GM12865 (cell line): ENCODE data around the gene SAMD4B.

Experiments
- DNase-seq: peaks from one replicate; pipeline ENCODE4 v3.0.0; 2010; ENCODE audit warnings: low read depth
- H3K4me3 ChIP-seq: 2 replicates; pipeline ENCODE4 v1.5.1; 2011; ENCODE audit warnings: mild to moderate bottlenecking, low read depth, low read length, control low read depth
- TF ChIP-seq, protein P1 (sequence below): IDR thresholded peaks from 2 replicates; pipeline ENCODE4 v1.5.1; 2011; ENCODE audit warnings: low read length, control low read depth, low read depth, inconsistent platforms; ENCODE audit not compliant: insufficient read depth; ENCODE audit errors: missing control alignments

The SAMD4B gene

DNA sequence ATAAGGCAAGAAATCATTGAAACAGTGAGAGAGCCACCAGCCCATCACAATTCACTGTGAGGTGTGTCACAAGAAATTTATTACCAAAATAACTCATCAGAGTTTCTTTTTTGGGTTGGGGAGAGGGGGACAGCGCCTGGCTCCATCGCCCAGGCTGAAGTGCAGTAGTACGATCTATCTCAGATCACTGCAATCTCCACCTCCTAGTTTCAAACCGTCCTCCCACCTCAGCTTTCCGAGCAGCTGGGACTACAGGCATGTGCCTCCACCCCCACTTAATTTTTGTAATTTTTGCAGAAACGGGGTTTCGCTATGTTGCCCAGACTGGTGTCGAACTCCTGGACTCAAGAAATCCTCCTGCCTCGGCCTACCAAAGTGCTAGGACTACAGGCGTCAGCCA, 42.4 kb upstream of the SAMD4B start:
- TF ChIP-seq, protein P1, sequence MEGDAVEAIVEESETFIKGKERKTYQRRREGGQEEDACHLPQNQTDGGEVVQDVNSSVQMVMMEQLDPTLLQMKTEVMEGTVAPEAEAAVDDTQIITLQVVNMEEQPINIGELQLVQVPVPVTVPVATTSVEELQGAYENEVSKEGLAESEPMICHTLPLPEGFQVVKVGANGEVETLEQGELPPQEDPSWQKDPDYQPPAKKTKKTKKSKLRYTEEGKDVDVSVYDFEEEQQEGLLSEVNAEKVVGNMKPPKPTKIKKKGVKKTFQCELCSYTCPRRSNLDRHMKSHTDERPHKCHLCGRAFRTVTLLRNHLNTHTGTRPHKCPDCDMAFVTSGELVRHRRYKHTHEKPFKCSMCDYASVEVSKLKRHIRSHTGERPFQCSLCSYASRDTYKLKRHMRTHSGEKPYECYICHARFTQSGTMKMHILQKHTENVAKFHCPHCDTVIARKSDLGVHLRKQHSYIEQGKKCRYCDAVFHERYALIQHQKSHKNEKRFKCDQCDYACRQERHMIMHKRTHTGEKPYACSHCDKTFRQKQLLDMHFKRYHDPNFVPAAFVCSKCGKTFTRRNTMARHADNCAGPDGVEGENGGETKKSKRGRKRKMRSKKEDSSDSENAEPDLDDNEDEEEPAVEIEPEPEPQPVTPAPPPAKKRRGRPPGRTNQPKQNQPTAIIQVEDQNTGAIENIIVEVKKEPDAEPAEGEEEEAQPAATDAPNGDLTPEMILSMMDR = no peak
- no peak for DNase-seq
- H3K4me3 ChIP-seq = no peak overlapping the region

DNA sequence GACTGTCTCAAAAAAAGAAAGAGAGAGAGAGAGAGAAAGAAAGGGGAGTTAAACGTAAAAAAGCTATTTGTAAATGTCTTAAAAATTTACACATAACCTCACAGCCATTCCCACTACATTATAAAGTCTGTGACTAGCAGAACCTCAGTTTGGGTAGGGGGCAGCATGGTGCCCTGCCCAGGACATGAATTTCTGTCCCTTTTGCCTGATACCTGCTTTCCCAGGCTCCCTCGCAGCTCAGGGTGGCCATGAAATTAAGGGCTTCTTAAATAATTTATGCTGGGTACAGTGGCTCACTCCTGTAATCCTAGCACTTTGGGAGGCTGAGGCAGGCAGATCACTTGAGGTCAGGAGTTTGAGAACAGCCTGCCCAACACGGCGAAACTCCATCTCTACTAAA, 41.2 kb upstream of the SAMD4B start:
- DNase-seq = no peak
- H3K4me3 ChIP-seq = no peak overlapping the region
- TF ChIP-seq, protein P1 = no peak

DNA sequence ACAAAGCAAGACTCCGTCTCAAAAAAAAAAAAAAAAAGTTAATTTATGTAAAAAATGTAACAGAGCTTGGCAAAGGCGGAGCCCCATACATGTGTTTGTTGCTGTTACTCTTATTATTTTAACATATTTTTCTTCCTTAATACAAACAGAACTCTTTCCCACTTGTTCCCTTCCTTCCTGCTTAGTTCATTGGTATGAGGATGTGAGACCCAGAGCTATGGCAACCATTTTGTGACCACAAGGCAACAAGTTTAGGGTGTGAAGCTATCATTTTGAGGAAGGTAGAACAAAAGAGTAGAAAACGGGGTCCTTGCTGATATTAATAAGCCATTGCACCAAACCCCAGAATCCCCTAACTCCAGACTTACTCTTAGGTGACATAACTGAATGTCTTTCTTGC, 40.7 kb upstream of the SAMD4B start:
- no peak for DNase-seq
- TF ChIP-seq, protein P1 = no peak

DNA sequence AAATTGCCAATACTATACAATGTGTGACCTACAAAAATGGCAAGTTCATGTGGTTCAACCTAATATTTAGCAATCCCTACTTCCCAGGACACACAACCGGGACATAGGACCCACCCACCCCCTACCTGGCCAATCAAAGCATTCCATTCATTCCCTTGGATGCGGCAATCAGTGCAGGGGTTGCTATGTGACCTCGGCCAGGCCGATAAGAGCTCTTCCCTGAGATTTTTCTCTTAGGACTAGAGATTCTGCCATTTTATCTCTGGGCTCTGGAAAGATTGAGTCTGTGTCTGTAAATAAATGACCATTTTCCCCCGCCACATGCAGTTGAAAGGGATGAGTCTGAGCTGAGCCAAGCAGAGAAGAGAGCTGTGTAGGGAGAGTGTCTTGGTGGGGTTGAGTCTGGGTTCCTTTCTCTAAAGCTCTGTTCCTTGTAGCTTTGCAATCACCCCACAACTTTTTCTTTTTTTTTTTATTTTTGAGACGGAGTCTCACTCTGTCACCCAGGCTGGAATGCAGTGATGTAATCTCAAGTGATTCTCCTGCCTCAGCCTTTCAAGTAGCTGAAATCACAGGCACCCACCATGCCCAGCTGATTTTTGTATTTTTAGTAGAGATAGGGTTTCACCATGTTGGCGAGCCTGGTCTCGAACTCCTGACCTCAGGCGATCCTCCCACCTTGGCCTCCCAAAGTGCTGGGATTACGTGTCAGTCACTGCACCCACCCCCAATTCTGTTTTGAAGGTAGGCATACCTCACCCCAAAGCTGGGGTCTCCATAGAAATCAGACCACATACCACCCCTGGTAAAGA, 38.6 kb upstream of the SAMD4B start:
- TF ChIP-seq, protein P1 = no peak
- DNase-seq = no peak
- H3K4me3 ChIP-seq = no peak overlapping the region

More for the DNA sequence above, 40.7 kb upstream of the SAMD4B start:
- H3K4me3 ChIP-seq = no peak overlapping the region

DNA sequence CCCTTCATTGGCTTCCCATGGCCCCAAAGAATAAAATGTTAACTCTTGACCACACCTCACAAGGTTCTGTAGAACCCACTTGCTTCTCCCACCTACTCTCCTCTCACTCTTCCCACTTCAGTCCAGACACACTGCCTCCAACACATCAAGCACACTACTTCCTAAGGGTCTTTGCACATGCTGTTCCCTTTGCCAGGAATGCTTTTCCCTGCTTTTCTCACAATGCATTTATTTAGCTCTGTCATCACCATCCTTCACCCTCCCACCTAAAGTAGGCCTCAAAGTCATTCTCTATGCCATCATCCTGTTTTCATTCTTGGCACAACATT, 38.1 kb upstream of the SAMD4B start:
- TF ChIP-seq, protein P1 = no peak
- DNase-seq = no peak
- no peak overlapping the region for H3K4me3 ChIP-seq

DNA sequence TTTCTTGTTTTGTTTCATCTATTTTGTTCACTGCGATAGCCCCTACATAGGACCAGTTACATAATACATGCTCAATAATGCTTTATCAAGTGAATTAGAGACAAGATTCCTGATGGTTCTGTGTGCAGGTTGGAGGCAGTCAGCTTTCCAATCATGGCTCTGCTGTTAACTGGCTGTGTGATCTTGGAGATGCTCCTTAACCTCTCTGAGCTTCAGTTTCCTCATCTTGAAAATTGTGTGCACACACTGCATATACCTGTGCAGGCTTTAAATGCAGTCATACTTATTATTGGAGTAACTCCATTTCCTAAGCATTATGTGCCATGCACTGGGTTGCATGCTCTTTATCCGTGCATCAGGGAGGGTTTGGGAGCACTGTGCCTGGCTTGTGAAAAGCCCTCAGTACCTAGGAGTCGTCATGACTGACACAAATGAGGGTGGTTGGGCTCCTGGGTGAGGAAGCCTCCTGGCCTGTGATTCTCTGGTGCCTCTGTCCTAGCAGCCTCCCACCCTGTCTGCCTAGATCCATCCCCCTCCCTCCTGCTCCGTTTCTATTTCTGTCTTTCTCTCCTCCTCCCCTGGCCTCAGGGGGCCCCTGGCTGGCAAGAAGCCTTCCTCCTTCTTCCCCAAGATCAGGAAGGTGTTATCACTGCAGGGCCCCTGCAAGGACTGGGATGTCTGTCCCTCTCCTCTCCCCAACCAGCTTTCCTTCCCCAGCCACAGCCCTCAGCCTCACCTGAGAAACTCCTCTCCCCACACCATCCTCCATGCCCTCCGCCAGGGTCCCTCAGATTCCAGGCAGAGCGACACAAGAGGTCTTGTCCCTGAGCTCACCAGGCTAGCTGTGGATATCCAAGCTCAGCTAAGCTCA, 37.3 kb upstream of the SAMD4B start:
- no peak overlapping the region for H3K4me3 ChIP-seq
- DNase-seq = no peak
- TF ChIP-seq, protein P1 = no peak

DNA sequence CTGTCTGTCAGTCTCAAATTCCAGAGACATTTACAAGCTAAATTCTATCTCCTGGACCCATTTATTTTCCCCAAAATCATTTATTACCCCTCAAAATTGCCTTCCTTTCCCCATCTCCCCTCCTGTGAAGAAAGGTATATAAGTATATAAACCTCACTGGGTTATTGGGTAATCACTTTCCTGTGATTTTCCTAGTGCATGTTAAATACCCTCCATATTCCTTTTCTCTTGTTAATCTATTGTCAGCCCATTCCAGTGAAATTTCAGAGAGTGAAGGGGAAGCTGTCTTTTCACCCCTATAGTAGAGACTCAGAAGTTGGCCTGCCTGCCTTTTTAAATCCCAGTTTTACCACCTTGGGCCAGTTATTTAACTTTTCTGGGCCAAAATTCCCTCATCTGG, 36.1 kb upstream of the SAMD4B start:
- TF ChIP-seq, protein P1 = no peak
- DNase-seq = no peak
- H3K4me3 ChIP-seq = no peak overlapping the region
